GM19455 (cell line): ENCODE data around the gene F2RL3.

Experiments used
- ATAC-seq: cut with Tn5 transposase; IDR thresholded peaks from one replicate; pipeline ENCODE4 v1.9.1; 2021; ENCODE audit not compliant: unreplicated experiment

Gene F2RL3

GRCh38 chr19:16888629-16889365 is at the start of gene F2RL3:
Gene F2RL3, plus strand, starts transcription at chr19:16888999. Its CDS starts 191 bp downstream, at chr19:16889190.
- ATAC-seq, result no peak

DNA sequence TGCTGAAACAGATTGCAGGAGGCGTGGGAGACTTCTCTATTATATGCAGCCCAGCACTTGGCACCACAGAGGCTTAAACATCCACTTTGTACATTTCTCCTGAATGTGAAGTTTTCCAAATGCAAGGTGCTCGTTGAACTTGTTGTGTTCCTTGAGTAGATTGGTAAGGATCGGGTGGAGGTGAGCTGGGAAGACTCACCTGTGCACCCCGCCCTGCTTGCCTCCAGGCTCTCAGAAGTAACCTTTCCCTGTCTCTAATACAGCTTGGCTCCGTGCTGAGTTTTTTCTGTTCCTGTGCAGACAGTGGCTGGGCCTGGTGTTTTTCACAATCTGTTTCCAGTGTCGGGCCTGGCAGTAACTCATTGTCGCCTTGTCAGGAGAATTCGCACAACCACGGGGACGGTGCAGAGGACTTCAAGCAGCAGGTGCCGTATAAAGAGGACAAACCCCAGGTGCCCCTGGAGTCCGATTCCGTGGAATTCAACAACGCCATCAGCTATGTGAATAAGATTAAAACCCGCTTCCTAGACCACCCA is 47.3 kb upstream of the F2RL3 start:
- no peak for ATAC-seq

DNA sequence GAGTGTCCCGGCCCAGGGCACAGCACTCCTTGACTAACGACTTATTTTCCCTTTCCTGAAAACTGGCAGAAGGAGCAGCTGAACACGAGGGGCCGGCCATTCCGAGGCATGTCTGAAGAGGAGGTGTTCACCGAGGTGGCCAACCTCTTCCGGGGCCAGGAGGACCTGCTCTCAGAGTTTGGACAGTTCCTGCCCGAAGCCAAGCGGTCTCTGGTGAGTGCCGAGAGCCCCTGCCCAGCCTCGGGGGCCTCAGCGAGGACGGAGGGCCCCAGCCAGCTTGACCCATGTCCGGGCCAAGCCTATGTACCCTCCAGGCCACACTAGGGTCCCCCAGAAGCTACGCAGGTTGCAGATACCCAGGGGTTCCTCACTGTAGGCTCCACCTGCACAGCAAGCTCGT is 41.9 kb upstream of the F2RL3 start:
- no peak for ATAC-seq

- no peak for ATAC-seq
Observed at GRCh38 chr19:16847430-16847829, 41.4 kb upstream of the F2RL3 start.

GRCh38 chr19:16849168-16849567 is 39.6 kb upstream of the F2RL3 start:
- no peak for ATAC-seq

DNA sequence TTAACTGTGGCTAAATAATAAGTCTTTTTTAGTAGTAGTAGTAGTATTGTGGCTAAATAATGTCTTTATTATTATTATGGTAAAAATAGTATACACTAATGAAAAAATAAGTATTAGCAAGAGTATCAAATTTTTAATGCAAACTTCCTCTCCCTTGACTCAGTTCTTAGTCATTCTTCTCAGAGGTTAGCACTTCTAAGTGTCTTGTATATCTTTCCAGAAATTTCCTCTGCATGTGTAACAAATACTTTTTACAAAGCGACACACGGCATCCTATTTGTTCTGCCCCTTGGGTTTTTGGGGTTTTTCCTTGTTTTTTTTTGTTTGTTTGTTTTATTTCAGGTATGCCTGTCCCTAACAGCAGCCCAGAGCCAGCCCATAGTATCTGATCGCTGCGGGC is 38.7 kb upstream of the F2RL3 start:
- no peak for ATAC-seq

GRCh38 chr19:16851031-16851712 is 37.6 kb upstream of the F2RL3 start:
- ATAC-seq, result no peak

DNA sequence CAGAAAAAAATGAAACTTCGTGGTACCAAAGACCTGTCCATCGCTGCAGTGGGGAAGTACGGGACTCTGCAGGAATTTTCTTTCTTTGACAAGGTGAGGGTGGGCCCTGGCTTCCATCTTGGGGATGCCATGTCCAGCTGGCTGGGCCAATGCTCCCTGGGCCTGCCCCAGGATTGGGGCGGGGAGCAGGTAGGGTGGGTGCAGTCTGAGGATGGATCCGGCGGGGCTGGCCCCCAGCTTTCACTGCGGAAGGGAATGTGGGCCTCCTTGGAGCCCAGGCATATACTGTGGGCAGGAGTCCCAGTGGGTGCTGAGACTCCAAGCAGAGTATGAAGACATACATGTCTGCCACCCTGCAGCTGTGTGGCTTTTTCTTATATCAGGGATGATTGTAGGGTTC is 35.7 kb upstream of the F2RL3 start:
- no peak for ATAC-seq

DNA sequence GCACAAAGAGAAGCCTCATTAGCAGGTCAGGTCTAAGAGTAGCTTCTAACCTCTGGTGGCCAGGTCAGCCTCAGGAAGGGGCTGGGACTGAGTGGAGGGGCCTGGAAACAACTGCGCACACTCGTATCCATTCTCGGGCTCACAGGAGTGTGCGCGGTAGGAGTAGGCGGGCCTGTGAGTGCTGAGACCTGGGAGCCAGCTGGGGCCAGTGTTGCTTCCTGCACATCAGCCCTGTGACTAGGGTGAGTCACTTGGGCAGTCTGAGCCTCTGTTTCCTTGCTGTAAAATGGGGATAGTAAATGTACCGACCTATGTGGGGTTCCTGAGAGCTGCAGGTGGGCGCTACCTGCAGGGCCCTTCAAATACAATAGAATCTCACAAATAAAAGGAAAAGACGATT is 32.7 kb upstream of the F2RL3 start:
- no peak for ATAC-seq

- no peak for ATAC-seq
Observed at GRCh38 chr19:16859626-16860025, 29.2 kb upstream of the F2RL3 start.

- no peak for ATAC-seq
Observed at GRCh38 chr19:16860118-16860517, 28.7 kb upstream of the F2RL3 start.

- no peak for ATAC-seq
Observed at GRCh38 chr19:16861011-16861410, 27.8 kb upstream of the F2RL3 start.

- ATAC-seq, result no peak
Observed at GRCh38 chr19:16861834-16862233, 27.0 kb upstream of the F2RL3 start.

DNA sequence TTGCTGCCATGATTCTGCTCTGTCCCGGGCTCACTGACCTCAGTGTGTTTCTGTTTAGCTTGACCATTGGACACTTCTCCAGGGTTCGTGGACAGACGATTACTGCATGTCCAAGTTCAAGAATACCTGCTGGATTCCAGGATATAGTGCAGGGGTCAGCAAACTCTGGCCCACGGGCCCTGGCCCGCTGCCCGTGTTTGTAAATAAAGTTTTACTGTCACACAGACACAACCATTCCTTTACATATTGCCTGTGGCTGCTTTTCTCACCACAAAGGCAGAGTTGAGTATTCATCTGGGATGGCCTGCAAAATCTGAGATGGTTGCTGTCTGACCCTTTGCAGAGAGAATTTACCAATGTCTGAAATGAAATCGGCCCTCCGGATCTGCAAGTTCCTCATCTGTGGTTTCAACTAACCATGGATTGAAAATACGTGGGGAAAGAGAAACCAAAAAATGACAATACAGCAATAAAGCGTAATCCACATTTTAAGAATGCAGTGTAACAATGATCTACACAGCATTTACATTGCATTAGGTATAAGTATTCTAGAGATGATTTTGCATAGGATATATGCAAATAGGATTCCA is 25.9 kb upstream of the F2RL3 start:
- no peak for ATAC-seq

DNA sequence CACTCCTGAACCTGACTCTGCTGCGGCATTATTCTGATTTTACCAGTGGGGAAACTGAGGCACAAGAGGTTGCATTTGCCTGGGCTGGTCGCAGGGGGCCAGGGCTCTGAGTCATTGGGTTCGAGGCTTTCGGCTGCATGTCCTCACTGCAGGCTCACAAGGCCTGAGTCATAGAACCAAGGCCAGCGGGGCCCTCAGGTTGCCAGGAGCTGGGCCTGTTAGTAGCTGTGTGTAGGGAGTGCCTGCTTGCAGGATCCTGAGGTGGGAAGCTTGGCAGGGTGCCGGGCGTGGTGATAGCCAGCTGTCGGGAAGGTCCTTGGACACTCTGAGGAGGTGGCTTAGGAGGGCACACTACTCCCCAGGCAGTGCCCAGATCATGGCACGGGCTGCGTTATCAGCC is 21.6 kb upstream of the F2RL3 start:
- no peak for ATAC-seq

DNA sequence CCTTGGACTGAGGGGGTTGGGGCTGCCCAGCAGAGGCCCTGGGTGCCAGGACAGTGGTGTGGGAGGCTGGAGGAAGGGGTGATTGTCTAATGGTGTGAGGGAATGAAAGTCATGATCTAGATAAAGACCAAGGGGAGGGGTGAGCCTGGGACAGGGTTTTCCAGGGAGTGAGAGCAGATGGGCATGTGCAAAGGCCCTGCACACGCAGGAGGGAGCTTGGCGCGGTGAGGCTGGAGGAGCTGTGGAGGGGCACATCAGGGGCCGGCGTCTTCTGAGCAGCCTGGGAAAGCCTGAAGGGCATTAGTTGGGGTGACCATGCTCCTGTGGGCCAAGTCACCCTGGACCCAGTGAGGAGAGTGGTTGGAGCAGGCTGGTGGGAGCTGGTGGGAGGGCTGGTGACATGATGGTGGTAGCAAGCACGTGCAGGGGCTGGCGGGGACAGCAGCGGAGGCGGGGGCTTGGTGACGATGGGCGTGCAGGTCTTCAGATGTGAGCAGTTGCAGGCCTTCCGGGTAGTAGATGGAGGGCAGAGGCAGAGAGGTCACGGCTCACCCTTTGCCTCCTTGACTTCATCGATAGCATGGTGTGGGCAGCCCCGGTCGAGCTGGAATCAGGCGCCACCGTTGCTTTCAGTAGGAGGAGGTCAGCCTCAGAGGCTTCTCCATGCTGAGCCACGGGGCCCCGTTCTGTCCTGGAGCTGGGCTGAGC is 20.2 kb upstream of the F2RL3 start:
- no peak for ATAC-seq

GRCh38 chr19:16869331-16869972 is 19.3 kb upstream of the F2RL3 start:
- ATAC-seq, result no peak

DNA sequence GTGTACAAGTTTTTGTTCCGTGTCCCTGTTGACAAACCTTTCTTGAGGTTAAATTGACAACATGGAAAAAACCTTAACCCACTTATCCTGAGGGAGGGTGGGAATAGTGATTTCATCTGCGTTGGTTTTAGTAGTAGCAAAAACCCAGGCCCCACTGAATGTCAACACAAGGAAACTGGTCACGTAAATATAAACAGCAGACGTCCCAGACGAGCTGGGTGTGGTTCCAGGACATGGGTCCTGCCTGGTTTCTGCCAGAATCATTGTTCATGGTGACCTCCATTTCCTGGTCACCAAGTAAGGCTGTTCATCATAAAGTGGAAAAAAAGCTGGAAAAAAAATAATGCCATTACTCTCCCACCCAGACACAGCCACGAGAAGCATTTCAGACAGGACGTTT is 16.9 kb upstream of the F2RL3 start:
- no peak for ATAC-seq

GRCh38 chr19:16872728-16873127 is 16.1 kb upstream of the F2RL3 start:
- ATAC-seq, result no peak

GRCh38 chr19:16873594-16873993 is 15.2 kb upstream of the F2RL3 start:
- ATAC-seq, result no peak
